Endothelial cell (in vitro differentiated cells): ENCODE measurements around the gene ZNRF3. TPM values are rescaled to one million over a fixed set of nuclear protein-coding genes. Genes with fewer than 3 reads are reported as not detected.

Experiments
- DNase-seq: peaks from one replicate; pipeline ENCODE4 v3.0.0; 2021; ENCODE audit warnings: low spot score
- H3K27ac Mint-ChIP-seq: one replicate; pipeline ENCODE4 v1.8.0; 2021; ENCODE audit warnings: mixed read lengths, inconsistent platforms; ENCODE audit not compliant: unreplicated experiment
- H3K27me3 Mint-ChIP-seq: one replicate; pipeline ENCODE4 v1.8.0; 2021; ENCODE audit warnings: mild to moderate bottlenecking, moderate library complexity, mixed read lengths, inconsistent platforms; ENCODE audit not compliant: unreplicated experiment
- H3K36me3 Mint-ChIP-seq: one replicate; pipeline ENCODE4 v1.8.0; 2021; ENCODE audit warnings: mild to moderate bottlenecking, low read depth, mixed read lengths, inconsistent platforms; ENCODE audit not compliant: unreplicated experiment
- H3K4me1 Mint-ChIP-seq: one replicate; pipeline ENCODE4 v1.8.0; 2021; ENCODE audit warnings: mild to moderate bottlenecking, mixed read lengths, inconsistent platforms; ENCODE audit not compliant: unreplicated experiment
- H3K4me3 Mint-ChIP-seq: one replicate; pipeline ENCODE4 v1.8.0; 2021; ENCODE audit warnings: mild to moderate bottlenecking, mixed read lengths, inconsistent platforms; ENCODE audit not compliant: unreplicated experiment
- H3K9me3 Mint-ChIP-seq: one replicate; pipeline ENCODE4 v1.8.0; 2021; ENCODE audit warnings: mixed read lengths, inconsistent platforms; ENCODE audit not compliant: unreplicated experiment
- total RNA-seq: library from RNA; stranded (reverse); fragmentation: NEBNext Ultra II Directional; extraction: Animal tissue kit (Norgen Biotek cat#: 25700); gene quantifications from one replicate; pipeline ENCODE4 v1.2.1, GENCODE V29; 2021; ENCODE audit not compliant: unreplicated experiment
- TF ChIP-seq, protein P1 (sequence below): fragments of 200-600 bp; sonication (generic); IDR thresholded peaks from one replicate; pipeline ENCODE4 v1.5.0; 2021; ENCODE audit warnings: antibody characterized with exemption; ENCODE audit not compliant: unreplicated experiment

ZNRF3 gene
- total RNA-seq, 1 donor from 2014 or later = 3.3 TPM

DNA sequence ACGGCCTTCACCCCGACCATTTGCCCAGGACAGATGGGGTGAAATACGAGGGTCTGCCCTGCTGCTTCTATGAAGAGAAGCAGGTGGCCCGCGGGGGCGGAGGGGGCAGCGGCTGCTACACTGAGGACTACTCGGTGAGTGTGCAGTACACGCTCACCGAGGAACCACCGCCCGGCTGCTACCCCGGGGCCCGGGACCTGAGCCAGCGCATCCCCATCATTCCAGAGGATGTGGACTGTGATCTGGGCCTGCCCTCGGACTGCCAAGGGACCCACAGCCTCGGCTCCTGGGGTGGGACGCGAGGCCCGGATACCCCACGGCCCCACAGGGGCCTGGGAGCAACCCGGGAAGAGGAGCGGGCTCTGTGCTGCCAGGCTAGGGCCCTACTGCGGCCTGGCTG lies 167.1 kb downstream of the ZNRF3 start:
- no peak for DNase-seq
- TF ChIP-seq, protein P1, sequence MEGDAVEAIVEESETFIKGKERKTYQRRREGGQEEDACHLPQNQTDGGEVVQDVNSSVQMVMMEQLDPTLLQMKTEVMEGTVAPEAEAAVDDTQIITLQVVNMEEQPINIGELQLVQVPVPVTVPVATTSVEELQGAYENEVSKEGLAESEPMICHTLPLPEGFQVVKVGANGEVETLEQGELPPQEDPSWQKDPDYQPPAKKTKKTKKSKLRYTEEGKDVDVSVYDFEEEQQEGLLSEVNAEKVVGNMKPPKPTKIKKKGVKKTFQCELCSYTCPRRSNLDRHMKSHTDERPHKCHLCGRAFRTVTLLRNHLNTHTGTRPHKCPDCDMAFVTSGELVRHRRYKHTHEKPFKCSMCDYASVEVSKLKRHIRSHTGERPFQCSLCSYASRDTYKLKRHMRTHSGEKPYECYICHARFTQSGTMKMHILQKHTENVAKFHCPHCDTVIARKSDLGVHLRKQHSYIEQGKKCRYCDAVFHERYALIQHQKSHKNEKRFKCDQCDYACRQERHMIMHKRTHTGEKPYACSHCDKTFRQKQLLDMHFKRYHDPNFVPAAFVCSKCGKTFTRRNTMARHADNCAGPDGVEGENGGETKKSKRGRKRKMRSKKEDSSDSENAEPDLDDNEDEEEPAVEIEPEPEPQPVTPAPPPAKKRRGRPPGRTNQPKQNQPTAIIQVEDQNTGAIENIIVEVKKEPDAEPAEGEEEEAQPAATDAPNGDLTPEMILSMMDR = no peak
- H3K27ac Mint-ChIP-seq = no peak overlapping the region
- peaks cover 2% of the 10 kb centered on the region for H3K27me3 Mint-ChIP-seq
- H3K36me3 Mint-ChIP-seq = no peaks in the 10 kb centered on the region
- H3K9me3 Mint-ChIP-seq = no peaks in the 10 kb centered on the region
- H3K4me3 Mint-ChIP-seq = no peak overlapping the region
- H3K4me1 Mint-ChIP-seq = no peaks in the 10 kb centered on the region

DNA sequence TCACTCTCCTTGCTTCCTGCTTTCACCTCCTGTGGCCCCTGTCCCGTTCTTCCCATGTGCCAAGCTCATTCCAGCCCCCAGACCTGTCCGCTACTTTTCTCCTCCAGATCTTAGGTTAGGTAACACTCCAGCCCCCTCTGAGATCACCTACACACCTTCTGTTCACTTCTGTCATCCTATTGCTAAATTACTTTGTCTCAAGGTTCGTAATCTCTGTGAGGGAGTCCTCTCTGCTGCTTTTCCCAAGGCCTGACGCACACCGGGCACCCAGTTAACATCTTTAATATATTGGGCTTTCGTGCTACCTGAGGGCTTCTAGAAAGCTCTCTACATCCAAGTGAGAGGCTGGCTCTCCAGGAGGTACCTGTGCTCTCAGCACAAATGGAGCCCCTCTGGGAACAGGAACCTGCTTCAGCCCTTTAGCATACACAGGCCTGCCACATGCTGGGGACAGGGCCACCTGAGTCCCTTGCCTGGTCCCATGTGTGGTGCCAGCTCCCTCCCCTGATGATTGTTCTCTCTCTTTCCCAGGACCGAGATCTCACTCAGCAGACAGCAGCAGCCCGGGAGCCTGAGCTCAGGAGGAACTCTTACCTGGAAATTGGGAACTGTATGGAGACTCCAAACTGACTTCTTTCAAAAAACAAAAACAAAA lies 169.8 kb downstream of the ZNRF3 start:
- TF ChIP-seq, protein P1 = no peak
- no peaks in the 10 kb centered on the region for H3K36me3 Mint-ChIP-seq
- H3K27ac Mint-ChIP-seq = no peak overlapping the region
- H3K27me3 Mint-ChIP-seq = peaks cover 3% of the 10 kb centered on the region
- DNase-seq = no peak
- peaks cover 1% of the 10 kb centered on the region for H3K4me1 Mint-ChIP-seq
- no peaks in the 10 kb centered on the region for H3K9me3 Mint-ChIP-seq
- H3K4me3 Mint-ChIP-seq = no peak overlapping the region

DNA sequence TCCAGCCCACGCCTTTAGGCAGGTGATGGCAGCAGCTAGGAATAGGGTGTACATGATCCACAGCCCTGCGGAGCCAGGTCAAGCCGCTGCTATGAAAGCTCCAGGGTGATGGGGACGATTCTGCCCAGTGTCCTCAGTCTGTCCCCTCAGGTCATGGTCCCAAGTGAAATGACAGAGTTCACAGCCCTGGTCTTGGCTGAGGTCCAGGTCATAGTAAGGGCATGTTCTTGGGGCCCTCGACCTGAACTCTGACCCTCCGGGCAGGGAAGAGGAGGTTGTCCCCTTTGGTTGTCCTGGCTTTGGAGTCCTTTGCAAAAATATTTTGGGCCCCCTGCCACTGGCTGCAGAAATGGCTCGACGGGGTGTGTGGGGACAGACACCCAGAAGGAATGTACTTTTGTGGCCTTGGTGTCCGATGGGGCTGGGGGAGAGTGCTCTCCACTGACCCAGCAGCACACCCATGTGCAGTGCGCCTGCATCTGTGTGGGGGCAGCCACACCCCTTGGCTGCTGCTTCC lies 170.9 kb downstream of the ZNRF3 start:
- no peak for DNase-seq
- Mint-ChIP-seq H3K36me3 (no peaks in the 10 kb centered on the region), H3K9me3 (no peaks in the 10 kb centered on the region), H3K27ac (no peak overlapping the region), H3K27me3 (peaks cover 1% of the 10 kb centered on the region), H3K4me1 (peaks cover 2% of the 10 kb centered on the region), H3K4me3 (no peak overlapping the region)
- TF ChIP-seq, protein P1 = no peak

DNA sequence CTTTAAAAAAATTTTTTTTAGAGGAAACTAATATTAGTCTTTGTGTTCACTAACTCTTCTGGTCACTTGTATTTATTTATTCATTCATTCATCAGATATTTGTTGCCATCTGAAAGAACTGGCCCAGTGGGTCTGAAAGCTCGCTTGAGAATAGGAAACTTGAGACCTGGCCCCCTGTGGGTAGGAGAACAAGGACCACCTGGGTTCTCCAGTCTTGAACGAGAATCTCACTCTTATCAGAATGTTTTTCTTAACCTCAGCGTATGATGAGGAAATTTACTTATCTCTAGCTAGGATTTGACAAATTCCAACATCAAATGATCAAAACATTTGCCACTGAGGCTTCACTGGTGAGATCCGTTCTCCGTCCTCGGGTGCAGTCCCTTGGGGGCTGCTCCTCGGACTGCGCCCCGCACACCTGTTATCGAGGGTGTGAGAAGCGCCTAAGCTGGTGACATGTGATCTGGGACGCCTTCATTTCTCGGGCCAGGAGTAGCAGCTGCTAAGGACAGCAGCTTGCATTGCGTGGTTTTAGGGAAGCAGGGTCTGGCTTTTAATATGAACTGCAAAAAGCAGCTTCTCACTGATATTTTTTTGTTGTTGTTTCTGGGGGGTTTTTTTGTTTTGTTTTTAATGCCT lies 171.9 kb downstream of the ZNRF3 start:
- no peak for DNase-seq
- Mint-ChIP-seq H3K9me3 (no peaks in the 10 kb centered on the region), H3K36me3 (no peaks in the 10 kb centered on the region), H3K4me1 (peaks cover 3% of the 10 kb centered on the region), H3K27ac (no peak overlapping the region), H3K27me3 (peaks cover 4% of the 10 kb centered on the region), H3K4me3 (no peak overlapping the region)
- TF ChIP-seq, protein P1 = no peak

DNA sequence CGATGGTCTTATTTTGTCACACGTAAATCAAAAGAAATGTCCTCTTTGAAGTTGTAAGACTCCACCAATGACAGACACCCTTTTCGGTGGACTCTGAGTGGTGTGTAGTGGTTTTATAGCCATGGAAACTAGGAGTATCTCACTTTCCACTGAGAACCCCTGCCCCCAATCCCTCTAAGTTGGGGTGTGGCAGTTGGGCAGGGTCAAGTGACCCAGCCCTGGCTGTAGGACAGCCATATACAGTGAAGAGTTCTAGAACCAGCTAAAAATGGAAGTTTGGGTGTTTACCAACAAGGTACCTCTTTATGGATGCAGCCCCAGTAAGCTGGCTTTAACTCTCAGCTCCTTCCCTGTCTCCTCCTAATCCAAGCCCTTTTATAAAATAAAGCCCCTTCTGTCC lies 173.1 kb downstream of the ZNRF3 start:
- TF ChIP-seq, protein P1 = no peak
- no peaks in the 10 kb centered on the region for H3K9me3 Mint-ChIP-seq
- no peak overlapping the region for H3K27ac Mint-ChIP-seq
- peaks cover 14% of the 10 kb centered on the region for H3K4me1 Mint-ChIP-seq
- no peaks in the 10 kb centered on the region for H3K36me3 Mint-ChIP-seq
- H3K27me3 Mint-ChIP-seq = peaks cover 5% of the 10 kb centered on the region
- no peak for DNase-seq
- no peak overlapping the region for H3K4me3 Mint-ChIP-seq
